HepG2 (cell line): ENCODE measurements around the gene CD209. TPM values are rescaled to one million over a fixed set of nuclear protein-coding genes. Genes with fewer than 3 reads are reported as not detected.

Experiments used
- polyA plus RNA-seq, 8 experiments: library from polyadenylated mRNA; depleted of rRNA in 3 of 8; stranded (reverse) in 7 of 8; unstranded in 1 of 8; fragments of >200 nt; fragmentation: Illumina TruSeq in 4 of 8; extraction: Trizol in 4 of 8; gene quantifications; 2 replicates each; pipeline versions ENCODE4 v1.2.1 to v1.2.3, GENCODE V29; 2011 to 2016; ENCODE audit warnings: low read depth in 4 of 8, missing spikeins in 1 of 8, mixed read lengths in 1 of 8; ENCODE audit not compliant: insufficient read depth in 1 of 8
- total RNA-seq, 5 experiments: library from RNA; depleted of rRNA; stranded (reverse); fragments of >200 nt; fragmentation: Illumina TruSeq; extraction: Trizol; gene quantifications; 2 replicates each; pipeline ENCODE4 v1.2.3, GENCODE V29; 2016; ENCODE audit warnings: low read depth in 1 of 5

The CD209 gene
- total and polyA plus RNA-seq, 2 of the 13 experiments (the other 11 are each of a cell fraction or from before 2014, with no cell fraction given): not detected

Other genes with a start within 250 kb of the CD209 start
- gene ZNF358, start 231.4 kb downstream of the CD209 start, total RNA-seq (2016; rRNA removed; fragmentation: Illumina TruSeq; extraction: Trizol): 6.4 and 9.1 TPM in 2 replicates
- 36.3 and 37.0 TPM in 2 replicates for gene ZNF358, start 231.4 kb downstream of the CD209 start, polyA plus RNA-seq (2011; rRNA removed)
- 1.9 and 3.4 TPM in 2 replicates for gene MCOLN1, start 224.9 kb downstream of the CD209 start, total RNA-seq (2016; rRNA removed; fragmentation: Illumina TruSeq; extraction: Trizol)
- gene MCOLN1, start 224.9 kb downstream of the CD209 start, polyA plus RNA-seq (2011; rRNA removed): 11.6 and 15.7 TPM in 2 replicates
- gene PNPLA6, start 211.8 kb downstream of the CD209 start, total RNA-seq (2016; rRNA removed; fragmentation: Illumina TruSeq; extraction: Trizol): 11.1 and 28.2 TPM in 2 replicates
- gene PNPLA6, start 211.8 kb downstream of the CD209 start, polyA plus RNA-seq (2011; rRNA removed): 24.9 and 28.4 TPM in 2 replicates
- 9.1 and 11.8 TPM in 2 replicates for gene CAMSAP3, start 151.7 kb downstream of the CD209 start, total RNA-seq (2016; rRNA removed; fragmentation: Illumina TruSeq; extraction: Trizol)
- 10.8 and 16.8 TPM in 2 replicates for gene CAMSAP3, start 151.7 kb downstream of the CD209 start, polyA plus RNA-seq (2011; rRNA removed)
- 6.2 and 8.6 TPM in 2 replicates for gene XAB2, start 118.0 kb downstream of the CD209 start, total RNA-seq (2016; rRNA removed; fragmentation: Illumina TruSeq; extraction: Trizol)
- gene XAB2, start 118.0 kb downstream of the CD209 start, polyA plus RNA-seq (2011; rRNA removed): 23.9 and 28.4 TPM in 2 replicates
- 59.9 and 66.5 TPM in 2 replicates for gene PET100, start 117.7 kb downstream of the CD209 start, total RNA-seq (2016; rRNA removed; fragmentation: Illumina TruSeq; extraction: Trizol)
- gene PET100, start 117.7 kb downstream of the CD209 start, polyA plus RNA-seq (2011; rRNA removed): 20.0 and 22.3 TPM in 2 replicates
- 0.80 TPM in 1 of 2 replicates, not detected in the other for gene PCP2, start 113.8 kb downstream of the CD209 start, total RNA-seq (2016; rRNA removed; fragmentation: Illumina TruSeq; extraction: Trizol)
- 0.62 and 0.82 TPM in 2 replicates for gene PCP2, start 113.8 kb downstream of the CD209 start, polyA plus RNA-seq (2011; rRNA removed)
- 17.8 and 22.8 TPM in 2 replicates for gene STXBP2, start 110.4 kb downstream of the CD209 start, total RNA-seq (2016; rRNA removed; fragmentation: Illumina TruSeq; extraction: Trizol)
- 40.1 and 48.7 TPM in 2 replicates for gene STXBP2, start 110.4 kb downstream of the CD209 start, polyA plus RNA-seq (2011; rRNA removed)
- gene RETN, start 78.5 kb downstream of the CD209 start, total RNA-seq (2016; rRNA removed; fragmentation: Illumina TruSeq; extraction: Trizol): not detected in 2 replicates
- gene RETN, start 78.5 kb downstream of the CD209 start, polyA plus RNA-seq (2011; rRNA removed): not detected in 2 replicates
- gene MCEMP1, start 70.4 kb downstream of the CD209 start, total RNA-seq (2016; rRNA removed; fragmentation: Illumina TruSeq; extraction: Trizol): not detected in 2 replicates
- not detected in 2 replicates for gene MCEMP1, start 70.4 kb downstream of the CD209 start, polyA plus RNA-seq (2011; rRNA removed)
- gene TRAPPC5, start 66.7 kb downstream of the CD209 start, total RNA-seq (2016; rRNA removed; fragmentation: Illumina TruSeq; extraction: Trizol): 74.8 and 78.7 TPM in 2 replicates
- 38.5 and 53.6 TPM in 2 replicates for gene TRAPPC5, start 66.7 kb downstream of the CD209 start, polyA plus RNA-seq (2011; rRNA removed)
- gene FCER2, start 45.4 kb downstream of the CD209 start, total RNA-seq (2016; rRNA removed; fragmentation: Illumina TruSeq; extraction: Trizol): not detected in 2 replicates
- gene FCER2, start 45.4 kb downstream of the CD209 start, polyA plus RNA-seq (2011; rRNA removed): not detected in 2 replicates
- gene CLEC4G, start 15.4 kb downstream of the CD209 start, total RNA-seq (2016; rRNA removed; fragmentation: Illumina TruSeq; extraction: Trizol): not detected in 2 replicates
- gene CLEC4G, start 15.4 kb downstream of the CD209 start, polyA plus RNA-seq (2011; rRNA removed): not detected in 2 replicates
- not detected in 2 replicates for gene CLEC4M, start 15.7 kb upstream of the CD209 start, total RNA-seq (2016; rRNA removed; fragmentation: Illumina TruSeq; extraction: Trizol)
- gene CLEC4M, start 15.7 kb upstream of the CD209 start, polyA plus RNA-seq (2011; rRNA removed): 0.07 TPM in 1 of 2 replicates, not detected in the other
- gene EVI5L, start 82.7 kb upstream of the CD209 start, total RNA-seq (2016; rRNA removed; fragmentation: Illumina TruSeq; extraction: Trizol): 1.3 and 1.7 TPM in 2 replicates
- 2.4 and 3.1 TPM in 2 replicates for gene EVI5L, start 82.7 kb upstream of the CD209 start, polyA plus RNA-seq (2011; rRNA removed)
- 0.07 TPM in 2 replicates for gene PRR36, start 126.9 kb upstream of the CD209 start, total RNA-seq (2016; rRNA removed; fragmentation: Illumina TruSeq; extraction: Trizol)
- gene PRR36, start 126.9 kb upstream of the CD209 start, polyA plus RNA-seq (2011; rRNA removed): 0.17 TPM in 2 replicates
- gene LRRC8E, start 141.0 kb upstream of the CD209 start, total RNA-seq (2016; rRNA removed; fragmentation: Illumina TruSeq; extraction: Trizol): 4.0 and 8.0 TPM in 2 replicates
- 10.3 and 14.6 TPM in 2 replicates for gene LRRC8E, start 141.0 kb upstream of the CD209 start, polyA plus RNA-seq (2011; rRNA removed)
- gene MAP2K7, start 156.3 kb upstream of the CD209 start, total RNA-seq (2016; rRNA removed; fragmentation: Illumina TruSeq; extraction: Trizol): 8.7 and 10.8 TPM in 2 replicates
- gene MAP2K7, start 156.3 kb upstream of the CD209 start, polyA plus RNA-seq (2011; rRNA removed): 9.0 and 14.8 TPM in 2 replicates
- gene TGFBR3L, start 167.3 kb upstream of the CD209 start, total RNA-seq (2016; rRNA removed; fragmentation: Illumina TruSeq; extraction: Trizol): 0.83 and 1.0 TPM in 2 replicates
- 0.14 and 0.20 TPM in 2 replicates for gene TGFBR3L, start 167.3 kb upstream of the CD209 start, polyA plus RNA-seq (2011; rRNA removed)
- 9.5 and 10.2 TPM in 2 replicates for gene SNAPC2, start 172.8 kb upstream of the CD209 start, total RNA-seq (2016; rRNA removed; fragmentation: Illumina TruSeq; extraction: Trizol)
- 12.7 and 14.9 TPM in 2 replicates for gene SNAPC2, start 172.8 kb upstream of the CD209 start, polyA plus RNA-seq (2011; rRNA removed)
- 0.11 and 0.36 TPM in 2 replicates for gene CTXN1, start 178.6 kb upstream of the CD209 start, total RNA-seq (2016; rRNA removed; fragmentation: Illumina TruSeq; extraction: Trizol)
- 0.12 TPM in 1 of 2 replicates, not detected in the other for gene CTXN1, start 178.6 kb upstream of the CD209 start, polyA plus RNA-seq (2011; rRNA removed)
- gene TIMM44, start 196.1 kb upstream of the CD209 start, total RNA-seq (2016; rRNA removed; fragmentation: Illumina TruSeq; extraction: Trizol): 71.5 and 72.6 TPM in 2 replicates
- 42.9 and 49.4 TPM in 2 replicates for gene TIMM44, start 196.1 kb upstream of the CD209 start, polyA plus RNA-seq (2011; rRNA removed)